K562 (cell line): ENCODE measurements around the gene SDCCAG8. TPM values are rescaled to one million over a fixed set of nuclear protein-coding genes. Genes with fewer than 3 reads are reported as not detected.
A peak's percentile ranks its signal among the peaks of the same experiment; 100 is the strongest.

ENCODE experiments used
- ATAC-seq: fragments of 200-7000 bp; cut with Tn5 transposase; 3 replicates; pipeline ENCODE4 v1.9.1; 2020; ENCODE audit warnings: moderate library complexity
- BruUV-seq: library from RNA; stranded (reverse); fragments of 400-500 nt; replicated peaks from 2 replicates; lab custom pipeline; 2021; lab: Mats Ljungman, UMichigan
- CTCF ChIA-PET: fragments of 300-600 bp; formaldehyde crosslinking; extraction: SDS; loops from one replicate; lab custom pipeline; 2021; ENCODE audit warnings: low intra/inter-chr PET ratio; lab: Yijun Ruan, JAX
- POLR2A ChIA-PET: fragments of 300-600, 350-650 bp; sonication (Branson Sonifier 250); formaldehyde crosslinking; extraction: SDS; loops from one replicate; lab custom pipeline; 2021; ENCODE audit warnings: antibody characterized with exemption, inconsistent platforms; lab: Yijun Ruan, JAX
- DNase-seq, 4 experiments: peaks; one replicate each; pipeline versions ENCODE4 v3.0.0 to v3.0.0-alpha.2; 2011 to 2018; ENCODE audit warnings: low spot score in 3 of 4, mixed read lengths in 3 of 4; ENCODE audit errors: extremely low read depth in 1 of 4
- FAIRE-seq: peaks from 2 replicates; lab custom pipeline; 2011; peaks lifted over from hg19 to GRCh38; lab: Jason Lieb, UNC
- H2AFZ ChIP-seq: 2 replicates; pipeline ENCODE4 v1.6.0; 2011; ENCODE audit warnings: low read depth, low read length, control low read depth, inconsistent platforms
- H3K27ac ChIP-seq: fragments of 200-600 bp; 3 replicates; pipeline ENCODE4 v1.8.0; 2011; ENCODE audit warnings: low read depth, mild to moderate bottlenecking, control low read depth, inconsistent platforms, low read length, moderate library complexity, mixed read lengths; ENCODE audit errors: extremely low read depth
- H3K27me3 ChIP-seq, 2 experiments: fragments of 300-600 bp in 1 of 2; 2 replicates in 1 of 2; 3 replicates in 1 of 2; pipeline versions ENCODE4 v1.6.0 to v1.8.0; 2011; ENCODE audit warnings: inconsistent platforms in 2 of 2, low read length in 2 of 2, mild to moderate bottlenecking in 1 of 2, mixed read lengths in 1 of 2, moderate library complexity in 1 of 2; ENCODE audit not compliant: control insufficient read depth in 2 of 2, insufficient read depth in 2 of 2
- H3K36me3 ChIP-seq: fragments of 300-600 bp; 3 replicates; pipeline ENCODE4 v1.8.0; 2011; ENCODE audit warnings: mild to moderate bottlenecking, low read length, inconsistent platforms; ENCODE audit not compliant: control insufficient read depth, insufficient read depth
- H3K4me1 ChIP-seq, 2 experiments: fragments of 200-600 bp in 1 of 2; replicated peaks in 1 of 2; 2 replicates in 1 of 2; 3 replicates in 1 of 2; pipeline versions ENCODE4 v1.5.1 to v1.8.0; 2011; ENCODE audit warnings: inconsistent platforms in 2 of 2, low read length in 2 of 2, mild to moderate bottlenecking in 1 of 2, mixed read lengths in 1 of 2, moderate library complexity in 1 of 2; ENCODE audit not compliant: control insufficient read depth in 2 of 2, insufficient read depth in 2 of 2
- H3K4me2 ChIP-seq: 2 replicates; pipeline ENCODE4 v1.6.1; 2011; ENCODE audit warnings: low read length, control low read depth, inconsistent platforms, mixed read lengths; ENCODE audit not compliant: insufficient read depth
- H3K4me3 ChIP-seq: fragments of 200-600 bp; sonication (generic), shearing (Covaris generic); 2 replicates; pipeline ENCODE4 v1.5.1; 2016; ENCODE audit warnings: control low read depth, inconsistent platforms
- H3K79me2 ChIP-seq: fragments of 200-600 bp; 3 replicates; pipeline ENCODE4 v1.8.0; 2011; ENCODE audit warnings: low read length, inconsistent platforms; ENCODE audit not compliant: control insufficient read depth, insufficient read depth
- H3K9ac ChIP-seq, 2 experiments: 2 replicates each; pipeline versions ENCODE4 v1.6.0 to v1.6.1; 2011; ENCODE audit warnings: low read depth in 2 of 2, low read length in 2 of 2, control low read depth in 1 of 2, inconsistent platforms in 1 of 2, mild to moderate bottlenecking in 1 of 2, mixed read lengths in 1 of 2; ENCODE audit not compliant: insufficient read depth in 1 of 2
- H3K9me1 ChIP-seq: one replicate; pipeline ENCODE4 v1.6.0; 2011; ENCODE audit warnings: inconsistent platforms, mild to moderate bottlenecking, low read length, moderate library complexity; ENCODE audit not compliant: control insufficient read depth, insufficient read depth
- H3K9me3 ChIP-seq: replicated peaks from 2 replicates; pipeline ENCODE4 v1.5.1; 2011; ENCODE audit warnings: low read depth, low read length, inconsistent platforms; ENCODE audit not compliant: control insufficient read depth, insufficient read depth
- H4K20me1 ChIP-seq: replicated peaks from 2 replicates; pipeline ENCODE4 v1.6.1; 2011; ENCODE audit warnings: low read length, inconsistent platforms, mixed read lengths; ENCODE audit not compliant: control insufficient read depth, insufficient read depth
- CREB1 ChIP-seq, 2 experiments: sonication (generic) in 1 of 2; formaldehyde crosslinking in 1 of 2; IDR thresholded peaks; 2 replicates each; pipeline versions ENCODE4 v1.6.1 to v1.8.0; 2012 to 2022; ENCODE audit warnings: inconsistent platforms in 1 of 2, mild to moderate bottlenecking in 1 of 2, missing genetic modification reagents in 1 of 2, moderate library complexity in 1 of 2
- EP400 ChIP-seq: fragments of 450-650 bp; IDR thresholded peaks from 2 replicates; pipeline ENCODE4 v1.6.1; 2017; ENCODE audit warnings: antibody characterized with exemption, mild to moderate bottlenecking, moderate library complexity
- FOXP1 ChIP-seq: sonication (generic); formaldehyde crosslinking; IDR thresholded peaks from 2 replicates; pipeline ENCODE4 v1.8.0; 2022; ENCODE audit warnings: mild to moderate bottlenecking, missing genetic modification reagents
- MEF2A ChIP-seq: IDR thresholded peaks from 2 replicates; pipeline ENCODE4 v1.6.1; 2011; ENCODE audit warnings: low read depth, mild to moderate bottlenecking, low read length, moderate library complexity; ENCODE audit not compliant: control insufficient read depth
- PHF21A ChIP-seq: fragments of 450-650 bp; IDR thresholded peaks from 2 replicates; pipeline ENCODE4 v1.6.1; 2017; ENCODE audit warnings: low read depth, borderline replicate concordance
- PKNOX1 ChIP-seq: fragments of 450-650 bp; IDR thresholded peaks from 2 replicates; pipeline ENCODE4 v1.6.1; 2016
- SRSF1 ChIP-seq: fragments of 200-400 bp; formaldehyde crosslinking; IDR thresholded peaks from 2 replicates; pipeline ENCODE4 v1.6.1; 2017; ENCODE audit warnings: mild to moderate bottlenecking, low read depth, low read length, moderate library complexity
- ZNF407 ChIP-seq: fragments of 450-650 bp; IDR thresholded peaks from 2 replicates; pipeline ENCODE4 v1.6.1; 2016; ENCODE audit warnings: low read depth
- ZNF583 ChIP-seq: fragments of 250-450 bp; sonication (Bioruptor Pico); IDR thresholded peaks from 2 replicates; pipeline ENCODE4 v1.4.0; 2020
- WGBS: fragments of 100-300 bp; shearing (Covaris generic); methylation state at CpG from one replicate; pipeline ENCODE4 v1.1.6; 2016; ENCODE audit warnings: low coverage, mixed read lengths; ENCODE audit not compliant: insufficient coverage; ENCODE audit errors: missing lambda C conversion rate; 5-methylcytosine and 5-hydroxymethylcytosine counted together
- in situ Hi-C: fragments of 300-500 bp; cut with MboI; formaldehyde crosslinking; loops from 4 replicates; pipeline ENCODE4 v1.15.0; 2018; ENCODE audit warnings: inconsistent platforms, mixed read lengths
- intact Hi-C: fragments of 100-400 bp; cut with micrococcal nuclease; formaldehyde crosslinking; loops from 2 replicates; pipeline ENCODE4 v1.14.2; 2022
- polyA plus RNA-seq, 8 experiments: library from polyadenylated mRNA; depleted of rRNA in 4 of 8; stranded (reverse) in 5 of 8; unstranded in 3 of 8; fragments of >200 nt; fragmentation: Nextera tagmentation in 2 of 8; fragmentation: Illumina TruSeq in 1 of 8; extraction: Ambion mirVana in 2 of 8; extraction: Trizol in 1 of 8; gene quantifications; 2 replicates each; pipeline versions ENCODE4 v1.2.1 to v1.2.3, GENCODE V29; 2011 to 2014; ENCODE audit warnings: inconsistent platforms in 1 of 8, missing spikeins in 1 of 8
- total RNA-seq, 7 experiments: library from RNA; depleted of rRNA in 6 of 7; stranded (reverse); fragments of >200 nt in 6 of 7; fragmentation: Illumina TruSeq in 2 of 7; extraction: Trizol in 2 of 7; gene quantifications; 2 replicates each; pipeline versions ENCODE4 v1.2.1 to v1.2.3, GENCODE V29; 2011 to 2021; ENCODE audit warnings: low replicate concordance in 1 of 7
- TF ChIP-seq, protein P1 (sequence below): IDR thresholded peaks from 2 replicates; pipeline ENCODE4 v1.6.1; 2012; ENCODE audit warnings: low read depth, low read length, improper control_type of control experiment, borderline replicate concordance

Gene SDCCAG8
- total and polyA plus RNA-seq, 9 of the 15 experiments (the other 6 are each of a cell fraction or from before 2014, with no cell fraction given) = 17.9 to 36.7 (median 25.4) TPM

- TF ChIP-seq, protein P1, sequence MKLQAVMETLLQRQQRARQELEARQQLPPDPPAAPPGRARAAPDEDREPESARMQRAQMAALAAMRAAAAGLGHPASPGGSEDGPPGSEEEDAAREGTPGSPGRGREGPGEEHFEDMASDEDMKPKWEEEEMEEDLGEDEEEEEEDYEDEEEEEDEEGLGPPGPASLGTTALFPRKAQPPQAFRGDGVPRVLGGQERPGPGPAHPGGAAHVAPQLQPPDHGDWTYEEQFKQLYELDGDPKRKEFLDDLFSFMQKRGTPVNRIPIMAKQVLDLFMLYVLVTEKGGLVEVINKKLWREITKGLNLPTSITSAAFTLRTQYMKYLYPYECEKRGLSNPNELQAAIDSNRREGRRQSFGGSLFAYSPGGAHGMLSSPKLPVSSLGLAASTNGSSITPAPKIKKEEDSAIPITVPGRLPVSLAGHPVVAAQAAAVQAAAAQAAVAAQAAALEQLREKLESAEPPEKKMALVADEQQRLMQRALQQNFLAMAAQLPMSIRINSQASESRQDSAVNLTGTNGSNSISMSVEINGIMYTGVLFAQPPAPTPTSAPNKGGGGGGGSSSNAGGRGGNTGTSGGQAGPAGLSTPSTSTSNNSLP = no peak
- TF ChIP-seq PHF21A (no peak), SRSF1 (no peak), MEF2A (no peak), EP400 (no peak)
Observed at GRCh38 chr1:243443557-243443956, 187.7 kb downstream of the SDCCAG8 start (continued).

DNA sequence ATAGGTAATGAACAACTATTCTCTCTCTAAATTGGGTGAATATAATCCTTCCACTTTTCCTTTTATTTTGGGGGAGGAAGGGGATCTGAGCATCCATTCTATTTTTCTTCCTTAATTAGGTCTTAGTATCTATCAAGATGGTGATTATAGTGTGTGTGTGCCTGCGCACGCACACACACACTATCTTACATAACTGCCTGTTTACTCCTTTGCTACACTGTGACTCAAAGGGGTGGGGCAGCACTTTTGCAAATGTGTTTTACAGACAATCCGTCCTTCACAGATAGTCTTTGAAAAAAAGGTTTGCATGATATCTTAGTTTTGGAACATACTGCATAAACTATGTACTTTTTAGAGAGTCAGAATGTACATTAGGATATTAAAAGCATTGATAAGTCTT, 191.5 kb downstream of the SDCCAG8 start:
- no peaks in the 10 kb centered on the region for H3K9me3 ChIP-seq
- in situ Hi-C loops (no loop called here), intact Hi-C loops (no loop called here)
- H3K4me3 ChIP-seq = no peak overlapping the region
- H2AFZ ChIP-seq = no peak overlapping the region
- no peaks in the 10 kb centered on the region for H4K20me1 ChIP-seq
- H3K4me1 ChIP-seq = peaks cover 0 to 33% of the 10 kb centered on the region in 2 experiments; a peak in 2 of 5 replicates
- no peaks in the 10 kb centered on the region for H3K36me3 ChIP-seq
- H3K9me1 ChIP-seq = no peaks in the 10 kb centered on the region
- ChIA-PET CTCF (no interaction called here), POLR2A (no interaction called here)
- no peak overlapping the region for H3K9ac ChIP-seq
- H3K27ac ChIP-seq = peak overlapping the region; percentile 32; the same call in 1 of the 3 replicates
- no peaks in the 10 kb centered on the region for H3K27me3 ChIP-seq
- peak overlapping the region; percentile 9; the same call in 1 of the 2 replicates for H3K4me2 ChIP-seq
- no TSS peak for BruUV-seq
- 13% methylated on average over 3 of the region's 3 CpGs for WGBS
- DNase-seq (peak; percentile 58 to 79 (median 67)), FAIRE-seq (peak; percentile 71), ATAC-seq (peak; percentile 87)
- no peaks in the 10 kb centered on the region for H3K79me2 ChIP-seq
- TF ChIP-seq CREB1 (IDR thresholded peaks at IDR 0.05) = no peak; the same call in 1 of the 2 replicates
- TF ChIP-seq CREB1 (CRISPR knock-in tag; IDR thresholded peaks at IDR 0.05) = peak; percentile 40; the same call in 1 of the 2 replicates
- TF ChIP-seq FOXP1 (CRISPR knock-in tag) = peak; percentile 75; the same call in 1 of the 2 replicates
- peak; percentile 9; the same call in 1 of the 2 replicates for TF ChIP-seq PKNOX1
- no peak for TF ChIP-seq ZNF407
- no peak for TF ChIP-seq ZNF583
